Measurements from ENCODE around the gene GTF2A1L. TPM values are rescaled to one million over a fixed set of nuclear protein-coding genes. Genes with fewer than 3 reads are reported as not detected.
A peak's percentile ranks its signal among the peaks of the same experiment; 100 is the strongest.
"Not testable (repeated sequence)": the region's sequence is repeated elsewhere in the genome, so short reads cannot be mapped to it uniquely, and the experiment has no call there.

The GTF2A1L gene
- total RNA-seq, 1 donor from 2014 or later: 12.8 TPM

- TF ChIP-seq POLR2AphosphoS5 (IDR thresholded peaks at IDR 0.05; ENCODE audit: insufficient read depth in 1 of 2, low read depth in 1 of 2) (no peak), CTCF (IDR thresholded peaks at IDR 0.05) (no peak), POLR2A (IDR thresholded peaks at IDR 0.05) (no peak)
- no peaks in the 10 kb centered on the region for H3K36me3 ChIP-seq
- no peak for DNase-seq (ENCODE audit: extremely low spot score in 2 of 2)
- intact Hi-C loops (cut with DNase I): no loop called here
- no peaks in the 10 kb centered on the region for H3K27me3 ChIP-seq
- no peak overlapping the region for H3K4me3 ChIP-seq
- no peaks in the 10 kb centered on the region for H3K4me1 ChIP-seq
- H3K27ac ChIP-seq: no peak overlapping the region
- no peaks in the 10 kb centered on the region for H3K9me3 ChIP-seq
Measured at GRCh38 chr2:48587961-48588360, 29.7 kb upstream of the GTF2A1L start.

GRCh38 chr2:48588745-48589144, 28.9 kb upstream of the GTF2A1L start:
- Histone ChIP-seq H3K4me3 (no peak overlapping the region), H3K4me1 (no peaks in the 10 kb centered on the region), H3K9me3 (no peaks in the 10 kb centered on the region), H3K27ac (no peak overlapping the region), H3K36me3 (no peaks in the 10 kb centered on the region), H3K27me3 (no peaks in the 10 kb centered on the region)
- TF ChIP-seq POLR2A (IDR thresholded peaks at IDR 0.05): no peak
- no peak for TF ChIP-seq CTCF (IDR thresholded peaks at IDR 0.05)
- no peak for TF ChIP-seq POLR2AphosphoS5 (IDR thresholded peaks at IDR 0.05; ENCODE audit: insufficient read depth in 1 of 2, low read depth in 1 of 2)
- no peak for DNase-seq (ENCODE audit: extremely low spot score in 2 of 2)
- intact Hi-C loops (cut with DNase I): no loop called here

- no peaks in the 10 kb centered on the region for H3K36me3 ChIP-seq
- no peaks in the 10 kb centered on the region for H3K4me1 ChIP-seq
- no peak for DNase-seq (ENCODE audit: extremely low spot score in 2 of 2)
- H3K9me3 ChIP-seq: no peaks in the 10 kb centered on the region
- H3K4me3 ChIP-seq: no peak overlapping the region
- no peak overlapping the region for H3K27ac ChIP-seq
- TF ChIP-seq CTCF (IDR thresholded peaks at IDR 0.05) (peak in 2 of 3 experiments; percentile 43 to 54), POLR2A (IDR thresholded peaks at IDR 0.05) (no peak)
- intact Hi-C loops (cut with DNase I): no loop called here
- H3K27me3 ChIP-seq: no peaks in the 10 kb centered on the region
Measured at GRCh38 chr2:48589170-48589767, 28.4 kb upstream of the GTF2A1L start.

- TF ChIP-seq POLR2A (IDR thresholded peaks at IDR 0.05): no peak
- no peak for TF ChIP-seq POLR2AphosphoS5 (IDR thresholded peaks at IDR 0.05; ENCODE audit: insufficient read depth in 1 of 2, low read depth in 1 of 2)
- no peak for TF ChIP-seq CTCF (IDR thresholded peaks at IDR 0.05)
Measured at GRCh38 chr2:48590017-48590416, 27.6 kb upstream of the GTF2A1L start.

GRCh38 chr2:48592067-48592466, 25.6 kb upstream of the GTF2A1L start:
- H3K4me3 ChIP-seq: no peak overlapping the region
- no peaks in the 10 kb centered on the region for H3K27me3 ChIP-seq
- no peaks in the 10 kb centered on the region for H3K9me3 ChIP-seq
- no peak for TF ChIP-seq CTCF (IDR thresholded peaks at IDR 0.05)
- no peak for TF ChIP-seq POLR2AphosphoS5 (IDR thresholded peaks at IDR 0.05; ENCODE audit: insufficient read depth in 1 of 2, low read depth in 1 of 2)
- no peak for TF ChIP-seq POLR2A (IDR thresholded peaks at IDR 0.05)
- intact Hi-C loops (cut with DNase I): loop anchor here (5.0 kb wide), 1 partner anchor 115 kb away; no protein-coding TSS in a partner anchor
- peaks cover 0 to 5% of the 10 kb centered on the region in 2 donors for H3K36me3 ChIP-seq
- no peak overlapping the region for H3K27ac ChIP-seq
- no peak for DNase-seq (ENCODE audit: extremely low spot score in 2 of 2)
- no peaks in the 10 kb centered on the region for H3K4me1 ChIP-seq

More at GRCh38 chr2:48590017-48590416, 27.6 kb upstream of the GTF2A1L start:
- no peaks in the 10 kb centered on the region for H3K36me3 ChIP-seq
- no peak overlapping the region for H3K4me3 ChIP-seq
- intact Hi-C loops (cut with DNase I): loop anchor here (5.0 kb wide), 1 partner anchor 113 kb away; no protein-coding TSS in a partner anchor
- H3K27ac ChIP-seq: no peak overlapping the region
- H3K27me3 ChIP-seq: no peaks in the 10 kb centered on the region
- DNase-seq (ENCODE audit: extremely low spot score in 2 of 2): no peak
- no peaks in the 10 kb centered on the region for H3K4me1 ChIP-seq
- no peaks in the 10 kb centered on the region for H3K9me3 ChIP-seq

- H3K36me3 ChIP-seq: peaks cover 0 to 15% of the 10 kb centered on the region in 2 donors
- H3K9me3 ChIP-seq; H3K27me3 ChIP-seq; DNase-seq (ENCODE audit: extremely low spot score in 2 of 2); intact Hi-C loops (cut with DNase I); H3K4me3 ChIP-seq; H3K27ac ChIP-seq; H3K4me1 ChIP-seq: not testable (repeated sequence)
Measured at GRCh38 chr2:48596751-48597150, 20.9 kb upstream of the GTF2A1L start.
